WERI-Rb-1 (cell line): ENCODE measurements around the gene SPRING1.

Source experiments
- DNase-seq: peaks from one replicate; pipeline ENCODE4 v3.0.0-alpha.2; 2020
- H3K27ac ChIP-seq: fragments of 250-450 bp; sonication (Bioruptor Pico); 2 replicates; pipeline ENCODE4 v1.5.1; 2020; ENCODE audit warnings: mild to moderate bottlenecking, moderate library complexity
- H3K27me3 ChIP-seq: fragments of 250-450 bp; sonication (Bioruptor Pico); 2 replicates; pipeline ENCODE4 v1.5.1; 2021; ENCODE audit warnings: mild to moderate bottlenecking, low read depth, moderate library complexity; ENCODE audit not compliant: insufficient read depth, severe bottlenecking
- H3K36me3 ChIP-seq: fragments of 250-450 bp; sonication (Bioruptor Pico); 2 replicates; pipeline ENCODE4 v1.5.1; 2020; ENCODE audit warnings: mild to moderate bottlenecking, moderate library complexity
- H3K4me3 ChIP-seq: 2 replicates; pipeline ENCODE4 v1.5.1; 2011; ENCODE audit warnings: low read depth, mild to moderate bottlenecking, control low read depth, low read length
- H3K9me3 ChIP-seq: fragments of 250-450 bp; sonication (Bioruptor Pico); 2 replicates; pipeline ENCODE4 v1.5.1; 2021; ENCODE audit warnings: mild to moderate bottlenecking, moderate library complexity; ENCODE audit not compliant: severe bottlenecking
- TF ChIP-seq, protein P1 (sequence below): IDR thresholded peaks from 2 replicates; pipeline ENCODE4 v1.5.1; 2011; ENCODE audit warnings: low read depth, mild to moderate bottlenecking, control low read depth, inconsistent platforms, low read length

Gene SPRING1

DNA sequence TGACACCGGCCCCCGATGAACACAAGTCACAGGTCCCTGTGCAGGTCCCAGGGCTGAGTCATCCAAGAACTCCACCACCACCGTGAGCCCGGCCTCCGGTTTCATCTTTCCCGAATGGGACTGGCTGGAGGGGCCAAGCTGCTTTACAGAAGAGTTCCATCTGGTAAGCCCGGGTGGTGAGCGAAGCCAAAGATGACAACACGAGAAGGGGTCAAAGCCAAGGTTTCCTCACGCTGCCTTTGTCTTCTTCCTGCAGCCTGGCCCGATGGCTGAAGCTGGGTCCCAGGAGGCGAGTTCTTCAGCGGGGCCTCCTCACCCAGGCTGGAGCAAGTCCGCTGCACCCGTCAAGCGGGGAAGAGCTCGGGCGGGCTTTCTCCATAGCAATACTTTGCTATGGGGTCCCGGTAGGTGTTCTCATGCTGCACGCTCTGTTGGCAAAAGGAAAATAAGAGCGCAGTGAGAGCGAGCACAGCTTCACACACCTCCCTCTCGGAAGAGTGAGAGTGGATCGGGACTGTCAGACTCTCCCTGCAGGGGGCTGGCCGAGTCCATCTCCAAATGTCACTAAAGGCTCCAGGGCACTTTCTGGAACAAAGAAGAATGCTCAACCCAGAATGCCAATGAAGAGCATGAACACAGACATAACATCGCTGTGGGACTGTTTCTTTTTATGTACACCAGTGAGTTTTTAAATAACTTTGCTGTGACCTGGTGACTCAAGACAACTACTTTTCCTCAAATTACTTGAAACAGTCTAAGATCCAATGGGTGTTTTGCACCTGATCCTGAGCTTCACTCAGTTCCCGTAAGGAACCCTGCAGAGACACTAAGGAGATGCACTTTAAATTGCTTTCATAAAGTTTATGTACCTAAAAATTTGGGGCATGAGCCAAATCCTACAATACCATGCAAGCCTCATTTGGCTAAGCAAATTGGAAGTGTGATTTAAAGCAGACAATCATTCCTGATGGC lies 20.1 kb downstream of the SPRING1 start:
- TF ChIP-seq, protein P1, sequence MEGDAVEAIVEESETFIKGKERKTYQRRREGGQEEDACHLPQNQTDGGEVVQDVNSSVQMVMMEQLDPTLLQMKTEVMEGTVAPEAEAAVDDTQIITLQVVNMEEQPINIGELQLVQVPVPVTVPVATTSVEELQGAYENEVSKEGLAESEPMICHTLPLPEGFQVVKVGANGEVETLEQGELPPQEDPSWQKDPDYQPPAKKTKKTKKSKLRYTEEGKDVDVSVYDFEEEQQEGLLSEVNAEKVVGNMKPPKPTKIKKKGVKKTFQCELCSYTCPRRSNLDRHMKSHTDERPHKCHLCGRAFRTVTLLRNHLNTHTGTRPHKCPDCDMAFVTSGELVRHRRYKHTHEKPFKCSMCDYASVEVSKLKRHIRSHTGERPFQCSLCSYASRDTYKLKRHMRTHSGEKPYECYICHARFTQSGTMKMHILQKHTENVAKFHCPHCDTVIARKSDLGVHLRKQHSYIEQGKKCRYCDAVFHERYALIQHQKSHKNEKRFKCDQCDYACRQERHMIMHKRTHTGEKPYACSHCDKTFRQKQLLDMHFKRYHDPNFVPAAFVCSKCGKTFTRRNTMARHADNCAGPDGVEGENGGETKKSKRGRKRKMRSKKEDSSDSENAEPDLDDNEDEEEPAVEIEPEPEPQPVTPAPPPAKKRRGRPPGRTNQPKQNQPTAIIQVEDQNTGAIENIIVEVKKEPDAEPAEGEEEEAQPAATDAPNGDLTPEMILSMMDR = no peak
- no peak for DNase-seq
- Histone ChIP-seq H3K27ac (no peak overlapping the region), H3K4me3 (no peak overlapping the region), H3K27me3 (no peaks in the 10 kb centered on the region), H3K36me3 (peaks cover 42% of the 10 kb centered on the region), H3K9me3 (no peaks in the 10 kb centered on the region)

DNA sequence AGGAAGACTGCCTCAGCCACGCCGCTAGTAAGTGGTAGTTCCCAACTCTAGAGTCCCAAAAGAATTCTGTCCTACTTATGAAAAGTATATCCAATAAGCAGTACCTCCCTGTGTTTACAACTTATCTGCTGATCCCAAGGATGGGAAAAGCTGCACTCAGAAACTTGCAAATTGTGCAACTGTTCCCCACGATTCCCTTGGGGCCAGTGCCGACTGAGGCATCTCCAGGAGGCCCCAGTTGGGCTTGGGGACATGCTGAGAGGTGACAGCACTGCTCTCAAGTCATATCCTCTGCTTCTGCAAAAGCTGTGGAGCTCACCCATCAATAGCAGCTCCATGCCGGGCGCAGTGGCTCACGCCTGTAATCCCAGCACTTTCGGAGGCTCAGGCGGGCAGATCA lies 23.7 kb downstream of the SPRING1 start:
- Histone ChIP-seq H3K9me3 (no peaks in the 10 kb centered on the region), H3K36me3 (peaks cover 22% of the 10 kb centered on the region), H3K4me3 (no peak overlapping the region), H3K27ac (no peak overlapping the region), H3K27me3 (no peaks in the 10 kb centered on the region)
- no peak for DNase-seq
- TF ChIP-seq, protein P1 = no peak

DNA sequence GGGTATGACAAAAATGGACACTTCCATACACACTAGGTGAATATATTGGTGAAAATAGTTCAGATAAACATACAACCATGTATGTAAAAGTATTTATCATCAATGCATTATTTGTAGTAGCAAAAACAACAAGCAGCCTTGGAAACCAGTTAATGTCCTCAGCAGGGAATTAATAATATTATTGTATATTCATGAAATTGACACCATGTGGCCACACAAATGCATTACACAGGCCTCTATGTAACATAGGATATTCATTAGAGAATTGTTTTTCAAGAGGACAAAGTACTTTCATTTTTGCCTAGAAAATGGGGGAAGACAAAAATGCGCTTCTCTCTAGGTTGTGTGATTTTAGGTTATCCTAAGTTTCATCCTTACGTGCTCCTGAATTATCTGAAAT lies 24.3 kb downstream of the SPRING1 start:
- TF ChIP-seq, protein P1 = no peak
- Histone ChIP-seq H3K27me3 (no peaks in the 10 kb centered on the region), H3K36me3 (peaks cover 22% of the 10 kb centered on the region), H3K9me3 (no peaks in the 10 kb centered on the region), H3K4me3 (no peak overlapping the region), H3K27ac (no peak overlapping the region)
- DNase-seq = no peak

DNA sequence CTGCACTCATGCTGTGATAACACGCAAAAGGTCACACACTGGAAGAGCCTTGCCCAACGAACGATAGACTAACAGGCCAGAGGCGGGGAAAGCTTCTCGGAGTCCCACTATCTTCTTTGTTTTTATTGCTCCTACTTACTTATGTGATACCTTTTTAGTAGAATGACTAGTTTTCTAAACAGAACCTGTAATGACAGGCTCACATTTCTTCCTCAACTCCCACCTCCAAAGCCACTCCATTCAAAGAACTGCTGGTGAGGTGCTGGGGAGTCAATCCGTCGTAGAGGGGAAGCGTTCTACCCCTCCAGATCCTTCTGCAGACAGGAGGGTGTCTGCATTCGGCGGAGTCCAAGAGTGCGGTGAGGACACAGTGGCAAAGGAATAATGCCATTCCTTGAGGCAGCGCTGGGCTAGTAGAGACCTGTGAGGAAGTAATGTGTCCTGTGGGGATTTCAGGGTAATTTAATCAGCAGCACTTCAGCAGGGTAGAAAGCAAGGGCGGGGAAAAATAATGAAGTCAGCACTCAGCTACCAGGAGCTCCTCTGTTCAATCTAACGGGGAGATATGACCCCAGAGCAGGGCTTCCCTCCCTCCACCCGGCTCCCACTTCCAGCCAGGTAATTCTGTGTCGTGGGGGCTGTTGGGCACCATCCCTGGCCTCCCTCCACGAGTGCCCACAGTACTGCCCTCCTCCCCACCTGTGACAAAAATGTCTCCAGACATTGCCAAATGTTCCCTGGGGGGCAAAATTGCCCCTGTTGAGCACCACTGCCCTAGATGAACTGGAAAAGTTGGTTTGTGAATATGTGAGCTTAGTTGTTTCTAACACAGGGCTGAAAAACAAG lies 25.2 kb downstream of the SPRING1 start:
- Histone ChIP-seq H3K9me3 (no peaks in the 10 kb centered on the region), H3K27me3 (no peaks in the 10 kb centered on the region), H3K36me3 (peaks cover 20% of the 10 kb centered on the region), H3K27ac (no peak overlapping the region), H3K4me3 (no peak overlapping the region)
- TF ChIP-seq, protein P1 = no peak
- DNase-seq = no peak

DNA sequence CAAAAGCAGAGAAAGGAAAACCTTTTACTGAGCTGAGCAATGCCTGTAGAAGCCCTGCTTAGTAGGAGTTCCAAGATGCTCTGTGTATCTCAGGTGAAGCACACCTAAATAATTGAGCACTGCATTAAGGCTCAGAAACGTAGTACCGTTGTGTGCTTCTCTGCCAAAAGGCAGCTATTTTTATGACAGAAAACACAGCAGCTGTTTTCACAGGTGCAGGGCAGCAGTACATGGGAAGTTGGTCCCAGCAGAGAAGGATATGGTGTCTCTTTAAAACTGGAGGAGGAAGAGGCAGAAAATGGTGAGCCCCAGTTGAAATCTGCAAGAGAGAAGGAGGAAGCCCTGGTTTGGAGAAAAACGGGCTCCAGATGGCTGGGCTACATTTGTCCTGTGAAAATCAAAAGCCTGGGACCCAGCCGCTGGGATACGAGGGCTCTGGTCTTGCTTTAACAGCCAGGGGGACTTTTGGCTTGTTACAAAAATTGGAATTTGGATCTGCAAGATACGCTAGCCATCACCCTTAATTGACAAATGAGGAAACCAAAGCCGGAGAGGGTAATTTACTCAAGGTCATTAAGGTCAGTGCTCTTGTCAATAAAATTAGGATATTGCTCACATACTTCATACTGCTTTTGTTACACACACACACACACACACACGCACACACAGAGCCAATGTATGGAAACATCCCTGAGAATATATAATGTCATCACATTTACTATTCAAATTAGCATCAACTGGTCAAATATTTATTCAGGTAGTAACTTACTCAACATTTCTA lies 27.3 kb downstream of the SPRING1 start:
- H3K27ac ChIP-seq = no peak overlapping the region
- no peaks in the 10 kb centered on the region for H3K9me3 ChIP-seq
- no peaks in the 10 kb centered on the region for H3K27me3 ChIP-seq
- H3K4me3 ChIP-seq = no peak overlapping the region
- no peak for DNase-seq
- TF ChIP-seq, protein P1 = no peak
- H3K36me3 ChIP-seq = peaks cover 4% of the 10 kb centered on the region
